GM19043 (cell line): Measurements from ENCODE around the gene ZNF668.

Experiments used
- ATAC-seq: cut with Tn5 transposase; IDR thresholded peaks from one replicate; pipeline ENCODE4 v1.9.1; 2021; ENCODE audit warnings: low read depth; ENCODE audit not compliant: unreplicated experiment

ZNF668 gene

GRCh38 chr16:31073970-31074813 lies at the start of gene ZNF668, which contains the start of gene ZNF646:
ZNF668 (minus strand) TSS chr16:31074240; CDS start chr16:31064459, 9,781 bp downstream.
ZNF646 (plus strand) TSS chr16:31074422; CDS start chr16:31076325, 1,903 bp downstream.
- ATAC-seq: peak; percentile 58

- ATAC-seq: no peak
Measured at GRCh38 chr16:31120129-31120528, 46.1 kb upstream of the ZNF668 start.

- ATAC-seq: no peak
Measured at GRCh38 chr16:31118223-31119155, 44.4 kb upstream of the ZNF668 start.

- ATAC-seq: peak; percentile 83
Measured at GRCh38 chr16:31117384-31118222, 43.6 kb upstream of the ZNF668 start, which contains the start of gene KAT8. KAT8 (plus strand) TSS chr16:31117664; CDS start chr16:31117682, 18 bp downstream.

- ATAC-seq: no peak
Measured at GRCh38 chr16:31114468-31114867, 40.4 kb upstream of the ZNF668 start.

- peak; percentile 38 for ATAC-seq
Measured at GRCh38 chr16:31113121-31114120, 39.4 kb upstream of the ZNF668 start.

GRCh38 chr16:31112711-31113110 lies 38.7 kb upstream of the ZNF668 start:
- ATAC-seq: no peak

GRCh38 chr16:31111881-31112466 lies 37.9 kb upstream of the ZNF668 start:
- ATAC-seq: no peak

GRCh38 chr16:31110106-31111034 lies 36.3 kb upstream of the ZNF668 start:
- ATAC-seq: no peak

- ATAC-seq: no peak
Measured at GRCh38 chr16:31109622-31110021, 35.6 kb upstream of the ZNF668 start.

GRCh38 chr16:31108794-31109558 lies 34.9 kb upstream of the ZNF668 start:
- ATAC-seq: no peak

GRCh38 chr16:31108035-31108793 lies 34.2 kb upstream of the ZNF668 start, which contains the start of gene BCKDK:
BCKDK (plus strand) TSS chr16:31108386; CDS start chr16:31109224, 838 bp downstream.
- peak; percentile 72 for ATAC-seq

GRCh38 chr16:31107465-31107867 lies 33.4 kb upstream of the ZNF668 start:
- ATAC-seq: peak; percentile 64

- ATAC-seq: no peak
Measured at GRCh38 chr16:31106509-31107464, 32.7 kb upstream of the ZNF668 start.

- ATAC-seq: peak; percentile 38
Measured at GRCh38 chr16:31105677-31106213, 31.7 kb upstream of the ZNF668 start.
